ENCODE measurements around the gene EXTL2.
A peak's percentile ranks its signal among the peaks of the same experiment; 100 is the strongest.

EXTL2 gene

GRCh38 chr1:100924991-100925390 is 30.3 kb upstream of the EXTL2 start:
- H3K4me3 ChIP-seq (ENCODE audit: low read depth, low read length): no peak overlapping the region

GRCh38 chr1:100924212-100924611 is 29.6 kb upstream of the EXTL2 start:
- H3K4me3 ChIP-seq (ENCODE audit: low read depth, low read length): no peak overlapping the region
- no peak for TF ChIP-seq CTCF (IDR thresholded peaks at IDR 0.05; ENCODE audit: low read depth, low read length, missing control alignments)
- DNase-seq (ENCODE audit: low read depth): no peak

More at GRCh38 chr1:100924991-100925390, 30.3 kb upstream of the EXTL2 start:
- DNase-seq (ENCODE audit: low read depth): no peak
- no peak for TF ChIP-seq CTCF (IDR thresholded peaks at IDR 0.05; ENCODE audit: low read depth, low read length, missing control alignments)

GRCh38 chr1:100921110-100921706 is 26.6 kb upstream of the EXTL2 start:
- no peak overlapping the region for H3K4me3 ChIP-seq (ENCODE audit: low read depth, low read length)
- DNase-seq (ENCODE audit: low read depth): peak; percentile 29
- peak; percentile 46 for TF ChIP-seq CTCF (IDR thresholded peaks at IDR 0.05; ENCODE audit: low read depth, low read length, missing control alignments)

- TF ChIP-seq CTCF (IDR thresholded peaks at IDR 0.05; ENCODE audit: low read depth, low read length, missing control alignments): no peak
- DNase-seq (ENCODE audit: low read depth): no peak
- H3K4me3 ChIP-seq (ENCODE audit: low read depth, low read length): no peak overlapping the region
These were observed 17.4 kb upstream of the EXTL2 start for GRCh38 chr1:100912019-100912418.

GRCh38 chr1:100909018-100909417 is 14.4 kb upstream of the EXTL2 start:
- DNase-seq (ENCODE audit: low read depth): no peak
- no peak for TF ChIP-seq CTCF (IDR thresholded peaks at IDR 0.05; ENCODE audit: low read depth, low read length, missing control alignments)
- H3K4me3 ChIP-seq (ENCODE audit: low read depth, low read length): no peak overlapping the region

- no peak overlapping the region for H3K4me3 ChIP-seq (ENCODE audit: low read depth, low read length)
These were observed 13.2 kb upstream of the EXTL2 start for GRCh38 chr1:100907887-100908286.

More at GRCh38 chr1:100907887-100908286, 13.2 kb upstream of the EXTL2 start:
- DNase-seq (ENCODE audit: low read depth): no peak
- no peak for TF ChIP-seq CTCF (IDR thresholded peaks at IDR 0.05; ENCODE audit: low read depth, low read length, missing control alignments)
